ENCODE data around the gene PRKCA.

GRCh38 chr17:66445229-66445628, 142.8 kb downstream of the PRKCA start:
- no peak for TF ChIP-seq POLR2A (IDR thresholded peaks at IDR 0.05; ENCODE audit: low read length)
- no peak for TF ChIP-seq GATA1 (IDR thresholded peaks at IDR 0.05; ENCODE audit: low read depth, low read length)

Measured in erythroblast (primary cell).